Measurements from ENCODE around the gene AKAP1. TPM values are rescaled to one million over a fixed set of nuclear protein-coding genes. Genes with fewer than 3 reads are reported as not detected.

The AKAP1 gene
- total and polyA plus RNA-seq, 2 of the 8 experiments (the other 6 are each of a cell fraction or from before 2014, with no cell fraction given) = 120 to 156 TPM

GRCh38 chr17:57170866-57171265, 85.8 kb downstream of the AKAP1 start (continued):
- TF ChIP-seq CHD7 (IDR thresholded peaks at IDR 0.05; ENCODE audit: insufficient replicate concordance, low read length) (no peak), ATF3 (IDR thresholded peaks at IDR 0.05; ENCODE audit: insufficient read depth, low read depth, low read length) (no peak), CTBP2 (IDR thresholded peaks at IDR 0.05; ENCODE audit: borderline replicate concordance, insufficient read depth, insufficient read length, low read length) (no peak), ATF2 (IDR thresholded peaks at IDR 0.05; ENCODE audit: low read length) (no peak), JUND (IDR thresholded peaks at IDR 0.05; ENCODE audit: low read length) (no peak), HDAC6 (IDR thresholded peaks at IDR 0.05; ENCODE audit: low read depth, low read length) (no peak), GTF2F1 (IDR thresholded peaks at IDR 0.05; ENCODE audit: borderline replicate concordance, low read depth, low read length) (no peak), MAX (IDR thresholded peaks at IDR 0.05) (no peak), TBP (IDR thresholded peaks at IDR 0.05; ENCODE audit: low read depth, low read length) (no peak)

All from H1 (cell line).